Transverse colon (tissue), 4 donors: Measurements from ENCODE around the gene MKNK1. TPM values are rescaled to one million over a fixed set of nuclear protein-coding genes. Genes with fewer than 3 reads are reported as not detected.

ENCODE experiments used
- DNase-seq: peaks from one replicate; pipeline ENCODE4 v3.0.0-alpha.2; 2019
- H3K27ac ChIP-seq, 4 donors: fragments of 200-600 bp; sonication (generic); 2 replicates each; pipeline ENCODE4 v1.5.1; 2016 to 2018; ENCODE audit warnings: inconsistent platforms in 4 of 4
- H3K27me3 ChIP-seq: fragments of 200-600 bp; sonication (generic); 2 replicates; pipeline ENCODE4 v1.5.1; 2017; ENCODE audit warnings: inconsistent platforms
- H3K36me3 ChIP-seq, 4 donors: fragments of 200-600 bp; sonication (generic); 2 replicates each; pipeline ENCODE4 v1.5.1; 2017 to 2019; ENCODE audit warnings: inconsistent platforms in 4 of 4
- H3K4me1 ChIP-seq, 4 donors: fragments of 200-600 bp; sonication (generic); 2 replicates each; pipeline ENCODE4 v1.5.1; 2017 to 2020; ENCODE audit warnings: inconsistent platforms in 4 of 4
- H3K4me3 ChIP-seq, 4 donors: fragments of 200-600 bp; sonication (generic); 1 replicate in 1 of 4; 2 replicates in 3 of 4; pipeline versions ENCODE4 v1.5.1 to v1.6.1; 2017 to 2019; ENCODE audit warnings: inconsistent platforms in 4 of 4
- H3K9me3 ChIP-seq, 2 donors: fragments of 200-600 bp; sonication (generic); 2 replicates each; pipeline ENCODE4 v1.5.1; 2017 to 2019; ENCODE audit warnings: inconsistent platforms in 2 of 2
- EP300 ChIP-seq: sonication (generic); formaldehyde crosslinking; IDR thresholded peaks from one replicate; pipeline ENCODE4 v1.6.1; 2017; ENCODE audit warnings: antibody characterized with exemption, low read depth
- POLR2A ChIP-seq: fragments of 450-650 bp; IDR thresholded peaks from one replicate; pipeline ENCODE4 v1.6.1; 2016; ENCODE audit warnings: antibody characterized with exemption, mild to moderate bottlenecking, moderate library complexity
- POLR2AphosphoS5 ChIP-seq, 3 donors: sonication (generic); formaldehyde crosslinking; IDR thresholded peaks; one replicate each; pipeline ENCODE4 v1.6.1; 2016; ENCODE audit warnings: antibody characterized with exemption in 3 of 3
- WGBS, 2 donors: methylation state at CpG; one replicate each; pipeline ENCODE4 v1.1.5; 2018; ENCODE audit warnings: low coverage in 1 of 2; 5-methylcytosine and 5-hydroxymethylcytosine counted together
- in situ Hi-C, 4 donors: fragments of 200-750 bp; cut with MboI; loops; one replicate each; pipeline versions ENCODE4 v1.15.0 to v1.15.1; 2017; ENCODE audit warnings: low sequenced_read_pairs in 3 of 4, low pct_ligation_motif_present in 1 of 4, low pct_unique_long_range_greater_than_20kb in 1 of 4
- intact Hi-C: fragments of 100-400 bp; cut with DNase I; formaldehyde crosslinking; loops from one replicate; pipeline ENCODE4 v1.15.1; 2023; ENCODE audit warnings: low total_unique reads
- total RNA-seq, 4 donors: library from RNA; depleted of rRNA; stranded (reverse); fragments of >200 nt; gene quantifications; one replicate each; pipeline ENCODE4 v1.1.0, GENCODE V29; 2016
- TF ChIP-seq, protein P1 (sequence below), 5 experiments: fragments of 200-600 bp in 3 of 5; fragments of 450-650 bp in 2 of 5; sonication (generic) in 3 of 5; IDR thresholded peaks; 1 replicate in 2 of 5; 2 replicates in 3 of 5; pipeline ENCODE4 v1.5.1; 2016 to 2017; ENCODE audit warnings: antibody characterized with exemption in 5 of 5, inconsistent platforms in 3 of 5, mild to moderate bottlenecking in 2 of 5, moderate library complexity in 1 of 5

MKNK1 gene
- total RNA-seq, 4 donors from 2014 or later = 59.5 to 80.5 (median 62.3) TPM

DNA sequence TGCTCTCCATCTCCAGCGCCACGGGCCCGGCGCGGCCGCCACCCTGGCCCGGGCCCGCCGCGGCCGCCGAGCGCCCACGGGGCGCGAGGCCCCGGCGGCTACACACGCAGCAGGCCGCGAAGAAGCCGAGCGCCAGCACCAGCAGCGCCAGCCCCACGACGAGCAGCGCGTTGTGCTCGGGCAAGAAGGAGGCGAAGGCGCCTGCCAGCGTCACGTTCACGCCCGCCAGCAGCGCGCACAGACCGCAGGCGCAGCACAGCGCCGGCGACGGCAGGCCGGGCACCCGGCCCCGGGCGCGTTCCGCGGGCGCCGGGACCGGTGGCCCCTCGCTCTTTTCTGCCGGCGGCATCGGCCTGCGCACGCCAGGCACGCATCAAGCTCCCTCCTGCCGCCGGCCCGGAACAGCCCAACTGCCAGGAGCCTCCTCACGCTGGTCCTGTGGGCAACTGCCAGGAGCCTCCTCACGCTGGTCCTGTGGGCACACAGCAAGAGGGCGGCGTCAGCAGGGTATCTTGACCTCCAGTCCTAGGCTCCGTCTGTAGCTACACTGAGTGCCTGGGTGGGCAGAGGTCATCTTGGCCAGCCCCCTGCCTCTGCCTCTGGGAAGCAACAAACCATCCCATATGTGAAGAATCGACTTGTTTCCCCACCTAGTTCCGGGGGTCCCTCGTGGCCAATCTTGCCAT, 70.7 kb downstream of the MKNK1 start:
- H3K27ac ChIP-seq = peak overlapping the region; percentile 49 to 72 (median 64)
- H3K36me3 ChIP-seq = no peaks in the 10 kb centered on the region
- intact Hi-C loops = loop anchor here (5.0 kb wide), 1 partner anchor 194 kb away; no protein-coding TSS in a partner anchor
- peaks cover 0 to 11% (median 5%) of the 10 kb centered on the region in 4 donors for H3K4me1 ChIP-seq
- no peaks in the 10 kb centered on the region for H3K9me3 ChIP-seq
- in situ Hi-C loops = loop anchor here in 1 of 4 donors (10.0 kb wide), 1 partner anchor 191 kb away; no protein-coding TSS in a partner anchor
- peaks cover 53% of the 10 kb centered on the region for H3K27me3 ChIP-seq
- peak; percentile 21 for DNase-seq
- 43 to 72% methylated on average over 3 to 7 of the region's 71 CpGs for WGBS, 2 donors
- TF ChIP-seq POLR2AphosphoS5 (IDR thresholded peaks at IDR 0.05) (no peak), POLR2A (no peak)
- TF ChIP-seq, protein P1, sequence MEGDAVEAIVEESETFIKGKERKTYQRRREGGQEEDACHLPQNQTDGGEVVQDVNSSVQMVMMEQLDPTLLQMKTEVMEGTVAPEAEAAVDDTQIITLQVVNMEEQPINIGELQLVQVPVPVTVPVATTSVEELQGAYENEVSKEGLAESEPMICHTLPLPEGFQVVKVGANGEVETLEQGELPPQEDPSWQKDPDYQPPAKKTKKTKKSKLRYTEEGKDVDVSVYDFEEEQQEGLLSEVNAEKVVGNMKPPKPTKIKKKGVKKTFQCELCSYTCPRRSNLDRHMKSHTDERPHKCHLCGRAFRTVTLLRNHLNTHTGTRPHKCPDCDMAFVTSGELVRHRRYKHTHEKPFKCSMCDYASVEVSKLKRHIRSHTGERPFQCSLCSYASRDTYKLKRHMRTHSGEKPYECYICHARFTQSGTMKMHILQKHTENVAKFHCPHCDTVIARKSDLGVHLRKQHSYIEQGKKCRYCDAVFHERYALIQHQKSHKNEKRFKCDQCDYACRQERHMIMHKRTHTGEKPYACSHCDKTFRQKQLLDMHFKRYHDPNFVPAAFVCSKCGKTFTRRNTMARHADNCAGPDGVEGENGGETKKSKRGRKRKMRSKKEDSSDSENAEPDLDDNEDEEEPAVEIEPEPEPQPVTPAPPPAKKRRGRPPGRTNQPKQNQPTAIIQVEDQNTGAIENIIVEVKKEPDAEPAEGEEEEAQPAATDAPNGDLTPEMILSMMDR (IDR thresholded peaks at IDR 0.05) = no peak
- peak overlapping the region in 3 of 4 donors; percentile 32 to 47 (median 34) for H3K4me3 ChIP-seq

- H3K36me3 ChIP-seq = no peaks in the 10 kb centered on the region
- H3K9me3 ChIP-seq = no peaks in the 10 kb centered on the region
- no peak for TF ChIP-seq EP300
- TF ChIP-seq, protein P1 (IDR thresholded peaks at IDR 0.05) = peak; percentile 49 to 64 (median 53)
- WGBS, 2 donors = 0 to 1% methylated on average over 1 to 29 of the region's 31 CpGs
- intact Hi-C loops = loop anchor here (5.0 kb wide), 1 partner anchor 195 kb away; no protein-coding TSS in a partner anchor
- peak overlapping the region in 3 of 4 donors; percentile 32 to 47 (median 34) for H3K4me3 ChIP-seq
- peaks cover 55% of the 10 kb centered on the region for H3K27me3 ChIP-seq
- in situ Hi-C loops = loop anchor here in 1 of 4 donors (10.0 kb wide), 1 partner anchor 192 kb away; no protein-coding TSS in a partner anchor
- DNase-seq = peak; percentile 63
- peaks cover 0 to 14% (median 5%) of the 10 kb centered on the region in 4 donors for H3K4me1 ChIP-seq
- H3K27ac ChIP-seq = peak overlapping the region in 3 of 4 donors; percentile 59 to 72 (median 68)
Measured at GRCh38 chr1:46532498-46533178, 71.4 kb downstream of the MKNK1 start.

- TF ChIP-seq POLR2AphosphoS5 (IDR thresholded peaks at IDR 0.05) (no peak), EP300 (no peak)
- TF ChIP-seq, protein P1 (IDR thresholded peaks at IDR 0.05) = no peak
- WGBS, 2 donors = 40% methylated on average over 3 of the region's 3 CpGs; no CpG with 5 or more reads in 1 of the 2 donors
- DNase-seq = no peak
- Histone ChIP-seq H3K4me3 (no peak overlapping the region), H3K27ac (no peak overlapping the region), H3K36me3 (no peaks in the 10 kb centered on the region), H3K27me3 (peaks cover 55% of the 10 kb centered on the region), H3K9me3 (no peaks in the 10 kb centered on the region), H3K4me1 (peaks cover 0 to 18% (median 6%) of the 10 kb centered on the region in 4 donors)
- intact Hi-C loops (loop anchor here (5.0 kb wide), 1 partner anchor 195 kb away; no protein-coding TSS in a partner anchor), in situ Hi-C loops (loop anchor here in 1 of 4 donors (10.0 kb wide), 1 partner anchor 193 kb away; no protein-coding TSS in a partner anchor)
Measured at GRCh38 chr1:46532095-46532494, 72.0 kb downstream of the MKNK1 start.

GRCh38 chr1:46530791-46531409, 73.2 kb downstream of the MKNK1 start:
- Histone ChIP-seq H3K9me3 (no peaks in the 10 kb centered on the region), H3K4me3 (no peak overlapping the region), H3K27ac (no peak overlapping the region), H3K4me1 (peaks cover 0 to 20% (median 8%) of the 10 kb centered on the region in 4 donors), H3K27me3 (peaks cover 63% of the 10 kb centered on the region), H3K36me3 (no peaks in the 10 kb centered on the region)
- in situ Hi-C loops = loop anchor here in 1 of 4 donors (10.0 kb wide), 1 partner anchor 194 kb away; no protein-coding TSS in a partner anchor
- DNase-seq = no peak
- no peak for TF ChIP-seq POLR2A
- no peak for TF ChIP-seq EP300
- TF ChIP-seq, protein P1 (IDR thresholded peaks at IDR 0.05) = peak in 1 of 5 experiments; percentile 21
- intact Hi-C loops = loop anchor here (5.0 kb wide), 1 partner anchor 196 kb away; no protein-coding TSS in a partner anchor
- WGBS, 2 donors = 51% methylated on average over 6 of the region's 6 CpGs; no CpG with 5 or more reads in 1 of the 2 donors
